ENCODE data around the gene ZFP92. TPM values are rescaled to one million over a fixed set of nuclear protein-coding genes. Genes with fewer than 3 reads are reported as not detected.
A peak's percentile ranks its signal among the peaks of the same experiment; 100 is the strongest.

Gene ZFP92
- total RNA-seq, 2 experiments from 2014 or later: 1.2 to 1.3 TPM

DNA sequence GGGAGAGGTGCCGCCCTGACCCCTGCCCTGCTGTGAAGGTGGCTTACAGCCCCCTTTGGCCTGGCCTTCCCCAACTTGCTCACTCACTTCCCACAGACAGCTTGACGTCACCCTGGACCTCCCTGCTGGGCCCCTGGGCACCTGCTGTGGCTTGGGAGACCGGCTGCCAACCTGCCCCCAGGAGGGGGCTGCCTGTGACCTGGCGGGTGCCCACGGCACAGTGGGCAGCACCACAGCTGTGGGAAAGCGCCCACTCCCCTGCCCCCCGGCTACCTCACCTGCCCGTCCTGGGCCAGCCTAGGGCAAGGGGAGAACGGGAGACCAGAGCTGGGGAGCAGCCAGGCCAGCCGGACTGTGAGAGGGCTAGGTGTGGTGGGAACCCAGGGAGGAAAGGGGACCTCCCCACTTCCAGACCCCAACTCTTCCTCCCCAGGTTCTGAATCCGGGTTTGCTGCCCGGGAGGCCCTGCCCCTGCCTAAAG is 2.4 kb upstream of the ZFP92 start:
- CTCF ChIA-PET: no interaction called here
- H3K36me3 Mint-ChIP-seq (ENCODE audit: low read depth): no peaks in the 10 kb centered on the region
- intact Hi-C loops (cut with micrococcal nuclease): no loop called here
- H3K27me3 Mint-ChIP-seq: no peaks in the 10 kb centered on the region
- TF ChIP-seq, protein P1, sequence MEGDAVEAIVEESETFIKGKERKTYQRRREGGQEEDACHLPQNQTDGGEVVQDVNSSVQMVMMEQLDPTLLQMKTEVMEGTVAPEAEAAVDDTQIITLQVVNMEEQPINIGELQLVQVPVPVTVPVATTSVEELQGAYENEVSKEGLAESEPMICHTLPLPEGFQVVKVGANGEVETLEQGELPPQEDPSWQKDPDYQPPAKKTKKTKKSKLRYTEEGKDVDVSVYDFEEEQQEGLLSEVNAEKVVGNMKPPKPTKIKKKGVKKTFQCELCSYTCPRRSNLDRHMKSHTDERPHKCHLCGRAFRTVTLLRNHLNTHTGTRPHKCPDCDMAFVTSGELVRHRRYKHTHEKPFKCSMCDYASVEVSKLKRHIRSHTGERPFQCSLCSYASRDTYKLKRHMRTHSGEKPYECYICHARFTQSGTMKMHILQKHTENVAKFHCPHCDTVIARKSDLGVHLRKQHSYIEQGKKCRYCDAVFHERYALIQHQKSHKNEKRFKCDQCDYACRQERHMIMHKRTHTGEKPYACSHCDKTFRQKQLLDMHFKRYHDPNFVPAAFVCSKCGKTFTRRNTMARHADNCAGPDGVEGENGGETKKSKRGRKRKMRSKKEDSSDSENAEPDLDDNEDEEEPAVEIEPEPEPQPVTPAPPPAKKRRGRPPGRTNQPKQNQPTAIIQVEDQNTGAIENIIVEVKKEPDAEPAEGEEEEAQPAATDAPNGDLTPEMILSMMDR (IDR thresholded peaks at IDR 0.05): no peak
- H3K27ac Mint-ChIP-seq: no peak overlapping the region
- DNase-seq: no peak
- H3K9me3 Mint-ChIP-seq: no peaks in the 10 kb centered on the region
- POLR2A ChIA-PET: no interaction called here
- H3K4me3 Mint-ChIP-seq: no peak overlapping the region
- no peak for ATAC-seq
- H3K4me1 Mint-ChIP-seq (ENCODE audit: low read depth): peaks cover 7% of the 10 kb centered on the region

DNA sequence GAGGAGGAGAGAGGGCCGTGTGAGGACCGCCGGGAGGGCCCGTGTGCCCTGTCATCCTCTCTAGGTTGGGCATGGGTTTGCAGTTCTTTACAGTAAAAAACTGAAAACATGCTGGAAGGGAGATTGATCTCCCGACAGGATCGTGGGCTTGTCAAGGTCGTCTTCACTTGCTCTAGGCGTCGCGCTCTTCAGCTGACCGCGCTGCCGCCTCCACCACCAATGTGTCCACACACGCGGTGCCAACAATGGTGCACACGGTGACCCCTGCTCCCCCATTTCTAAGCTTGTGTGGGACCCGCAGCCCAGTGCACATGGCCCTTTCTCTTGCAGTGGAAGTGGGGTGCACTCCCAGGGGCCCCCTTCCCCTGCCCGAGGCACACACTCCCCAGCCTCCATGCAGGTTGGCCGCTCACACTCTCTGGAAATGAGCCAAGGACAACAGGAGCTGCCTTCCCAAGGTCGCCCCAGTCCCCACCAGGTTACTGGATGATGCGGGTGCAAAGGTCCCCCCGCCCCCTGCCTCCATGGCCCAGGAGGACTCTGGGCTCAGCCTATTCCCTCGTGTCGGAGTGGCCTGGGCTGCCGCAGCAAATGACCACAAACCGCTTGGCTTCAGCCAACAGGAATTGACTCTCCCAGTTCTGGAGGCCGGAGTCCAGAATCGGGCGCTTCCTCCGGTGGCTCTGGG is 1.7 kb upstream of the ZFP92 start:
- H3K27me3 Mint-ChIP-seq: no peaks in the 10 kb centered on the region
- ChIA-PET POLR2A (no interaction called here), CTCF (no interaction called here)
- intact Hi-C loops (cut with micrococcal nuclease): no loop called here
- peaks cover 7% of the 10 kb centered on the region for H3K4me1 Mint-ChIP-seq (ENCODE audit: low read depth)
- DNase-seq (no peak), ATAC-seq (no peak)
- no peaks in the 10 kb centered on the region for H3K36me3 Mint-ChIP-seq (ENCODE audit: low read depth)
- H3K9me3 Mint-ChIP-seq: no peaks in the 10 kb centered on the region
- no peak overlapping the region for H3K4me3 Mint-ChIP-seq
- H3K27ac Mint-ChIP-seq: no peak overlapping the region
- TF ChIP-seq, protein P1 (IDR thresholded peaks at IDR 0.05): no peak

GRCh38 chrX:153410373-153410772 is 899 bp upstream of the ZFP92 start:
- Mint-ChIP-seq H3K9me3 (no peaks in the 10 kb centered on the region), H3K4me3 (no peak overlapping the region), H3K27ac (no peak overlapping the region), H3K4me1 (ENCODE audit: low read depth) (peaks cover 7% of the 10 kb centered on the region), H3K36me3 (ENCODE audit: low read depth) (no peaks in the 10 kb centered on the region), H3K27me3 (no peaks in the 10 kb centered on the region)
- intact Hi-C loops (cut with micrococcal nuclease): no loop called here
- ChIA-PET POLR2A (no interaction called here), CTCF (no interaction called here)
- TF ChIP-seq, protein P1 (IDR thresholded peaks at IDR 0.05): no peak
- no peak for ATAC-seq
- DNase-seq: no peak

- H3K27ac Mint-ChIP-seq: no peak overlapping the region
- no peaks in the 10 kb centered on the region for H3K36me3 Mint-ChIP-seq (ENCODE audit: low read depth)
- TF ChIP-seq, protein P1 (IDR thresholded peaks at IDR 0.05): no peak
- CTCF ChIA-PET: no interaction called here
- no peaks in the 10 kb centered on the region for H3K27me3 Mint-ChIP-seq
- no peak for DNase-seq
- intact Hi-C loops (cut with micrococcal nuclease): no loop called here
- H3K9me3 Mint-ChIP-seq: no peaks in the 10 kb centered on the region
- peaks cover 7% of the 10 kb centered on the region for H3K4me1 Mint-ChIP-seq (ENCODE audit: low read depth)
- peak overlapping the region; percentile 76 for H3K4me3 Mint-ChIP-seq
- POLR2A ChIA-PET: no interaction called here
- no peak for ATAC-seq
Observed at GRCh38 chrX:153410888-153411254, 401 bp upstream of the ZFP92 start.

DNA sequence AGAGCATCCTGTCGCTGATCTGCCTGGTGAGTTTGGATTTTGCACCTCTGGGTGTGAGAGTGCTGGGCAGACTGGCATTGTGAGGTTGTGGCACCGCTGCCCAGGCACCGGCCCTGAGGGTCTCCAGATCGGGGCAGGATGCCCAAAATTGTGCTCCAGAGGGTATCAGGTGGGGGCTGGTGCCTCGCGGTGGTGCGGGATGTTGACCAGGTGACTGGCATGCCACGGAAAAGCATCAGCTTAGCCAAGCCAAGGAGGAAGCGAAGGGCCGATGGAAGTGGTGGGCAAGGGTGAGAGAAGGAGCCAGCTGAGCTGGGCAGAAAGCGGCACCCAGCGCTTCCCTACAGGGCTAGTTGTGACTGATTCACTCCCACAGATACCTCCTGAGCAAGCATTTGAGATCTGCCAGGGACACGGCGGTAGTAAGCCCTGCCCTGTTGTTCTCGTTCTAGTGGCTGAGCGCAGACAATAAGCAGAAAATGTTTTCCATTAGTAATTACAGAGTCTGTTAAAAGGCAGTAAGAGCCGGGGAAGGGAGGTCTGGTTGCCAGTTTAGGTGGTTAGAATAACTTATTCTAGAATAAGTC is 809 bp downstream of the ZFP92 start:
- POLR2A ChIA-PET: no interaction called here
- CTCF ChIA-PET: no interaction called here
- ATAC-seq (no peak), DNase-seq (no peak)
- Mint-ChIP-seq H3K4me1 (ENCODE audit: low read depth) (peaks cover 7% of the 10 kb centered on the region), H3K36me3 (ENCODE audit: low read depth) (no peaks in the 10 kb centered on the region), H3K9me3 (no peaks in the 10 kb centered on the region), H3K27me3 (no peaks in the 10 kb centered on the region), H3K27ac (no peak overlapping the region), H3K4me3 (peak overlapping the region; percentile 76)
- TF ChIP-seq, protein P1 (IDR thresholded peaks at IDR 0.05): no peak
- intact Hi-C loops (cut with micrococcal nuclease): no loop called here
